ENCODE data around the gene IGDCC3.

GRCh38 chr15:65344914-65345275 lies 32.9 kb downstream of the IGDCC3 start:
- TF ChIP-seq ZNF274 (IDR thresholded peaks at IDR 0.05; ENCODE audit: low read depth, low read length) = no peak
- no peak for TF ChIP-seq YY1 (IDR thresholded peaks at IDR 0.05; ENCODE audit: insufficient read depth, insufficient read length)
